Suppressor macrophage treated with lipopolysaccharide for 1 hour (primary cell): ENCODE results near the gene UBL4A.

Experiments
- DNase-seq, 3 donors: peaks; one replicate each; pipeline ENCODE4 v3.0.0-alpha.2; 2020 to 2022

Gene UBL4A

GRCh38 chrX:154436983-154437752 lies 49.2 kb downstream of the UBL4A start, which contains the start of gene GDI1:
TSS of gene GDI1 (plus strand) at chrX:154437154. CDS start at chrX:154437255, 101 bp downstream.
- peak; percentile 42 to 76 (median 60) for DNase-seq

GRCh38 chrX:154436374-154436982 lies 49.9 kb downstream of the UBL4A start:
- peak; percentile 44 to 81 (median 63) for DNase-seq

GRCh38 chrX:154435171-154435733 lies 51.2 kb downstream of the UBL4A start:
- DNase-seq = no peak

- no peak for DNase-seq
These were observed 51.8 kb downstream of the UBL4A start for GRCh38 chrX:154434394-154435168.
